GM04504 (cell line): ENCODE results near the gene PNMA6E.

ENCODE experiments used
- DNase-seq: peaks from one replicate; pipeline ENCODE4 v3.0.0-alpha.2; 2012; ENCODE audit warnings: low read depth

PNMA6E gene

DNA sequence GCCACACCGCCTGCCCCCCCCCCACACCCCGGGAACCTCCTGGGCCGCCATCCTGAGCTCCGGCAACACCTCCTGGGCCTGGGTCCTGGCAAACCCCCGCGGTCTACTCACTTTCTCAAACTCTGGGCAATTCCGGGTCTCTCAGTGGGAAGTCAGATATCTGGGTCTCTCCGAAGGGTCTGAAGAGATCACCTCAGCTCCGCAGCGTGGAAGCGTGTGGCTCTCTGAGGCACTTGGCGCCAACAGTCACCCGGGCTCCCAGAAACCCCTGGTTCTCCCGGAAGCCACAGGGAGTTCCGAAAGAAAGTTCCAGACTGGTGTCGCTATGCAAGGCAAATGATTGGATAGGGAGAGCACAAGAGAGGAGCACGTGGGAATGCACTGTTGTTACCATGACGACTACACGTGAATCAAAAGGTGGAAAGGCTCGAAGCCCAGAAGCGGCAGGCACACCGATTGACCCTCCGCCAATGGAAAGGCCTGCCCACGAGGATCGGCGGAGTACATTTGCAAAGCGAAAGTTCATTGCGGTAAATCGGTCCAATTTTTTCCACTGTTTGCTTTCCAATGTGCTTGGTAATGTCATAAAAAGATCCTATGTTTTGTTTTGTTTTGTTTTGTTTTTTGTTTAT is at the start of gene PNMA6E:
Gene PNMA6E (minus strand): TSS at position 218 of the 632 bp plus-strand sequence. CDS start 2,501 bp downstream, outside the sequence.
- DNase-seq = no peak

DNA sequence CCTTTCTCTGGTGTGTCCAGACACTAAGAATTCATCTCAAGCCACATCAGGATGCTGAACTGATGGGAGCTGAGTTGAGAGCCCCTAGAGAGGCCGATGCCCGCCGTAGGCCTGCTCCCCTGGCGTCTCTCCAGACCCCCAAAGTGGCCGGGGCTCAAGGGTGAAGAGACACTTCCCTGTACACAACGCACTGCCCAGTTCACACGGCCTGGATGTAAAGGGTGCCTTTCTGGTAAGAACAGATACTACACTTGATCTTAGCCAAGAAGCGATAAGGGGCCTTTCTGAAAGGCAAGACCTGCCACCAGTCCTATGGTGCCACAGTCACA is 49.8 kb upstream of the PNMA6E start:
- DNase-seq = no peak

DNA sequence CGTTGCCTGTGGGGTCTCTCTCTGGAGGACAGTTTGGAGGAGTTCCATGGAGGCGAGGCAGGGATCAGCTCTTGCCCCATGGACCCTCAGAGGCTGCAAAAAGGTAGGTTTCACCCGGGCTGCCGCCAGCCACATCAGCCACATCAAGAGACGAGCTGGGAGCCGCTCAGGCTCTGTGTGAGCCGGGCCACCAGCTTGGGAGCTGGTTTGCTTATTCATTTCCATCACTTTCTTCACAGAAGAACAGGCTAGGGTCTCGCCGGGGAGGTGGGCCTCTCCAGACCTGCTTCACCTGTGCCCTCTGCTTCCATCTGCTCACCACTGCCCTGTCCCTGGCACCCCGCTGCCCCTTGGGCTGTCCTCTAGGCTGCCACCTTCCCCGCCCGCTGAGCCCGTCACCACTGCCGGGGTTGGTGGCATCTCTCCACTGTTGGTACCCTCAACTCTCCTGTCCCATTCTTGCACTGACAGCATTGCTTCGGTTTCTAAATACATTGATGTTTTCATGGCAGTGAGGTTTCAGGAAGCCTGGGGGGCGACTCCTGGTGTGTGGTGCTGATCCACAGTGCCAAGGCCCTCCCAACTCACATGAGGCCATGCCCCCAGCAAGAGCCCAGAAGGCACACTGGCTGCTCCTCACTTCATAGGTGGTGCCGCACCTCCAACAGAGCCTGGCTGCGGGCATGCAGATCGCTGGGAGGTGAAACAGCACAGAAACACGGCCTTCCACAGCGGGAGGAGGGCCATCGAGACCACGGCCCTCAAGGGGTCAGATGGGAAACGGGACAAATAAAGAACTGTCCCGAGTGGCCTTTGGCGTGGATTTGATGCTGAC is 49.2 kb upstream of the PNMA6E start:
- DNase-seq = no peak

DNA sequence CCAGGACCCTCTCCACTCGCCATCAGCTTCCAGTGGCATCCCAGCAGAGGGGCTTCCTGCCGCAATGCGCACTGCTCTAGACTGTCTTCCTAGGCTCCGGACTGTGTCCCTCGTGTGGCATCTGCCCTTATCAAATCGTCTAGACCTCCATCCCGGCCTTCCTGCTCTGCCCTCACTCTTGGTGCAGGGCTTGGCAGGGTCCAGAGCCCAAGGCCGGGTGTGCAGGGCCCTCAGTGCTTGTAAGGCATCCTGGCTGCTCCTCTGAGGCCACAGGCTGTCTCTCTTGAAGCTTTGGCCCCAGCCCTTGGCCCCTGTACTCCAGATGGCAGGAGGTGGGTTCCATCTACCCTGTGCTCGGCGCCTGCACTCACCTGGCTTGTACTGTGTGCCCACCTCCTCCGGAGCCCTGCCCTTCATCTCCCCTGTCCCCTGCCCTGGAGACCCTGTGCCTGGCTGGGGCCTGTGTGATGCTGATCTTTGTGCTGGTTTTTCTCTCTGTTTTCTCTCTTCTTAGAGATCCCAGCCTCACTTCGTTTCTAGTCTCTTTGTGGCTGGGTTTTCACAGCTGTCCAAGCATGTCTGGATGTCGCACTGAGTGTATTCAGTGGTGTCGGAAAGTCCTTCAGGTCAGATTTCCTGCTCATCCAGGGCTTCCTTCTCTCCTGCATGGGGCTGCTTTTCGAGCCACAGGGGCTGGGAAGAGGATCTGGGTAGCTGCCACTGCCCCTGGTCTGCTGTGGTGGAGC is 48.4 kb upstream of the PNMA6E start:
- DNase-seq = no peak

DNA sequence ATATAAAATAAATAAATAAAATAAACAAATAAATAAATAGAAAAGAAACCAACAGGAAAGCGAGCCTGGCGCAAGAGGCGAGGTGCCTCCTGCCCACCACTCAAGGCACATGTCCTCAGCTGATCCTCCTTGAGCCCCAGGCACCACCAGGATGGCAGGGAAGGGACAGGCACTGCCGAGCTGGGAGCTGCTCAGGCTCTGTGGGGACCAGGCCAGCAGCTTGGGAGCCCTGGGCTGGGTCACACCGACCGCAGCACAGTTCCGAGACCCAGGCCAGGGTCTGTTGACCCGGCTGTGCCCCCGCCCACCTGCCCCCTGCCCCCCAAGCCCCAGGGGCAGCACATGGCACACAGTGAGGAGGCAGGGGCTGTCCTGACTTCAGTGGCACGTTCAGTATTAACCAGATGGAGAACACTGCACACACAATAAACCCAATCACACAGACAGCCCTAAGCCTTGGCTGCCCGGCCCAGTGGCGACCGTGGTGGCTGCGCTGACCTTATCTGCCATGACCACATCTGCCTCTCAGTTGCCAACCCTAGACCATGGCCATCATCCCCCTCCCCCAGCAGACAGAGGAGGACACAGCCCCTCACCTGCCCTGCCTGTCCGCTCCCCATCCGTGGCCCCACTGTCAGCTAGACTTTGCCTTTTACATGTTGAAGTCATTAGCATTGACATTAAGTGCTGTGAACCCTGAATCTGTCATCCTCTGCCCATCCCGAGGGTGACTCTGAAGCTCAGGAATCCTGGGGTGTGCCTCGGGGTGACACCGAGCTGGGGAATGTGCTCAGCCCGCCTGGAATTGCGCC is 47.6 kb upstream of the PNMA6E start:
- no peak for DNase-seq

DNA sequence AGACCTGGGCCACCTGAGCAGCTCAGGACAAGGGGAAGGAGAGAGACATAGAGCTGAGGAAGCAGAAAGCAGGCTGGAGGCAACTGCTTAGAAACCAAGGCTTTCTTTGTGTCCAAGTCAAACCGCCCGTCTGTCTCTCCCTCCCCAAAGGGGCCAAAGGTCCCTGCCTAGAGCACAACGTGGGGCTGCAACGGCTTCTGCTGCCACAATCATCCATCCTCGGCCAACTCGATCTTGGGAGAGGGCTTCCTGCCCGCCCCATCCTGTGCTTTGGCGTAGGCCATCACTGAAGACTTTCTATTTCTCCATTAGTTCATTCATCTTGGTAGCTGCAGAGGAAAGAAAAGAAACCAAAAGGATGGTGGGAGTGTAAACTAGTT is 46.4 kb upstream of the PNMA6E start:
- DNase-seq = no peak

DNA sequence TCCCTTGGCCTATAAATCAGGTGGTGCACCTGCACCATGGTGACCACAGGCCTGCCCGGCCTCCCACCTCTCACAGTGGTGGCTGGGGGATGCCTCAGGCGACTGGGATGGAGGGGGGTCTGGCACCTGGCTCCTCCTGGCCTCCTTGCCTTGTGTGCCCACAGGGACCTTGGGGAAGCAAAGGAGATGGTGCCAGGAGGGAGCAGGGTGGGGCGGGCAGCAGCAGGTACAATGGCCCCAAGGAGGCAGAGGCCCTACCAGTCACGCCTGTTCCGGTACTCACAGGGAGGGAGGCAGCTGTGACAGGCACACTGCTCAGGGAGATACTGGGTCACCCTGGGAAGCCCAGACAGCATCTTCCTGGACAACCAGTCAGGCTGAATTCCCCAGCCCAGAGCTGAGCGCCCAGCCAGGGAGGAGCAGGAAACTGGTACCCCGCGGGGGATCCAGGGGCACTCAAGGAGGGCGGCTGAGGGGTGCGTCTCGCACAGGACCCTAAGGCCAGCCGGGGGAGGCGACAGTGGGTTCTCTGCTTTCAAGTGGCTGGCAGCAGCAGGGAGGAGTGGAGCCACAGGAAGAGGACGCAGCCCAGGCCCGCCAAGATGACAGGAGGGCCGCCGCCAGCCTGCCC is 45.9 kb upstream of the PNMA6E start:
- DNase-seq = no peak

DNA sequence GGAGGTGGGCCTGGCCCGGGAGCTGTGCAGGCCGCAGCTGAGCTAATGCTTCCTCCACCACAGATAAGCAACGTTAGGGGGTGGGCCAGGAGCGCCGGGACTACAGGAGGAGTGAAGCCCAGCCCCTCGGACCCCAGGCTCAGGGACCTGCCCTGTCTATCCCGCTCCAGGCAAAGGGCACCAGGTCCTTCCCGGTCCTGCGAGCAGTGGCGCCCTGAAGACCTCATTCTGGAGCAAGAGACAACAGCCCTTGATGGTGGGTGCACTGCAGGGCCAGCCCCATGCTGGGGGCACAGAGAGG is 45.4 kb upstream of the PNMA6E start:
- DNase-seq = no peak

DNA sequence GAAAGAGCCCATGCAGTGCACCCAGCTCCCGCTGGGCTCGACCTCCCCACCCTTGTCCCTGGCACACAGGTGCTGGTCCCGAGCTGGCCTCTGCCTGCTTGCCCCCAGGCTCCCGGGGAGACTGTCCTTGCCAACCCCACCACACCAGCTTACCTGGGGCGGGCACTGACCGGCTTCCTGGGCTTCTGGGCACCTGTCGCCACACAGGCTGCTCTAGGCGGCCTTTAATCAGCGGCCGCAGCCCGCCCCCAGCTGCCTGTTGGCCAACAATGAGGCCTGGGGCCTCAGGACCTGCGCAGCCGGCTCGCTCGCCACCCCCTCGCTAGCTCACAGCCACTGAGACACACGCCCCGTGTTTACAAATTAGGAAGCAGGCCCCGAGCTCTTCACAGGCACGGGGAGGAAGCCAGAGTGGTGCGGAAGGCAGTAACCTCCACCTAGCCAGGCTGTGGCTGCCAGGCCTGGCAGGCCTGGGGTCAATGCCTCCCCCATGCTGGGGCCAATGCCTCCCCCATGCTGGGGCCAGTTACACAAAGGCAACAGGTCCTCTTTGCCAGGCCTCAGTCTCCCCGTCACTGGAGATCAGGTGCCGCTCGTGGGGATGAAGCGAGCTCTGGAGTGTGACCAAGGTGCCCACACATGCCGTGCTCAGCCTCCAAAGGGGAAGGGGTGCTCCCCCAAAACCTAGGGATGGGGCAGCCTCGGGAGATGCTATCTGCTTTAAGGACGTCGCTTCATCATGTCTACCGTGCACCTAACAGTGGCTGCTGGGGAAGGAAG is 44.9 kb upstream of the PNMA6E start, which contains the start of gene TREX2:
Gene TREX2 (minus strand): TSS at position 201 of the 780 bp plus-strand sequence. CDS start 626 bp downstream, outside the sequence.
- DNase-seq = no peak

DNA sequence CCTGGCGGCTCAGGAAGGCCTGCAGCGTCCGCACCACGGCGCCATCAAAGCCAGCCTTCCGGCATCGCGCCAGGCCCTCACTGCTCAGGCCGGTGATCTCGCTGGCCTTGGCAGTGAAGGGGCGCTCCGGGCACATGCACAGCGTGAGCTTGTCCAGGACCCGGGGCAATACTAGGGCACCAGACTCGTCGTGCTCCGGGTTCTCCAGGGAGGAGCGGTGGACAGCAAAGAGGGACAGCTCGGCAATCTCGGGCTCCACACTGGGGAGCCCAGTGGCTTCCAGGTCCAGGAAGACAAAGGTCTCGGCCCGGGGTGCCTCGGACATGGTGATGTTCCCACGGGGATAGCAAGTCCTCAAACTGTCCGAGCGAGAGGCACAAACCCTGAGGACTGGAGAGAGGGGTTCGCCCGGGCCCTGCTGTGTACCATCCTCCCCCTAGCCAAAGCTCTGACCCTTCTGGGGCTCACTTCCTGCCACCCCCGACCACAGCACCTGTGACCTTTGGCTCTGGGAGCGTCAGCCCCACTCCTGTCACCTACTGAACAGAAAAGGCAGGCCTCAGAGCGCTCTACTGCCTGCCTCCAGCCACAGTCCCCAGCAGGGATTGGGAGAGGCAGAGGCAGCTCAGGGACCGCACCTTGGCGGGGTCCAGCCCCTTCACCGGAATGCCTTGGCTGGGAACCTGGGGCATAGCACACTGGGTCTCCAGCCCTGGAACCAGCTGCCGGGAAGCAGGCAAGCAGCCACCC is 44.1 kb upstream of the PNMA6E start:
- no peak for DNase-seq

DNA sequence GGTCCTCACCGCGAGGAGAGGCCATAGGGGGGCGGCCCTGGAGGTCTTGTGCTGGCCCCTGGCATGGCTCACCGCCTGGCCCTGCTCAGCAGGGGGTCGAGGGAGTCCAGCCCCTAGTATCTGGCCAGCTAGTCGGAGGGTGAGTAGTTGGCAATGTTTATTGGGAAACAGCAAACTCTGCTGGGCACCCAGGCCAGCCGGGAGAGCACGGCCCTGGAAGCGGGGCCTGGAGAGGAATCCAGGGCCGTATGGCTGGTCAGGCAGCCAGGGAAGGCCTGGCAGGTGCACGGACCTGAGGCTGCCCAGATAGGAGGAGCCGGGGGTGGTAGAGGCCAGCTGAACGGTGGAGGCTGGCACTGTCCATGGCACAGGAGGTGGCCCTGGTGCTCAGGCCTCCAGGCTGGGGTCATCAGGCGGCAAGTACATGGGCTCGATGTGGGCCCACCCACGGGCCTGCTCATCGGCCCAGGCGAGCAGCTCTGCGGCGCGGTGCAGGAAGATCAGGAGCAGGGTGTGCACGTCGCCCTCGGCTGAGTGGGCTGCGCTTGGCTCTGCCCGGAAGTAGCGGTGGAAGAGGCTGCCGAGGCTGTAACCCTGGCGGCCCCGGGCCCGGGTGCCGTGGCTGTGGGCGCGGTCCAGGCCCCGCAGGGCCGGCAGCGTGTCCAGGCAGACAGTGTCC is 43.3 kb upstream of the PNMA6E start:
- no peak for DNase-seq

DNA sequence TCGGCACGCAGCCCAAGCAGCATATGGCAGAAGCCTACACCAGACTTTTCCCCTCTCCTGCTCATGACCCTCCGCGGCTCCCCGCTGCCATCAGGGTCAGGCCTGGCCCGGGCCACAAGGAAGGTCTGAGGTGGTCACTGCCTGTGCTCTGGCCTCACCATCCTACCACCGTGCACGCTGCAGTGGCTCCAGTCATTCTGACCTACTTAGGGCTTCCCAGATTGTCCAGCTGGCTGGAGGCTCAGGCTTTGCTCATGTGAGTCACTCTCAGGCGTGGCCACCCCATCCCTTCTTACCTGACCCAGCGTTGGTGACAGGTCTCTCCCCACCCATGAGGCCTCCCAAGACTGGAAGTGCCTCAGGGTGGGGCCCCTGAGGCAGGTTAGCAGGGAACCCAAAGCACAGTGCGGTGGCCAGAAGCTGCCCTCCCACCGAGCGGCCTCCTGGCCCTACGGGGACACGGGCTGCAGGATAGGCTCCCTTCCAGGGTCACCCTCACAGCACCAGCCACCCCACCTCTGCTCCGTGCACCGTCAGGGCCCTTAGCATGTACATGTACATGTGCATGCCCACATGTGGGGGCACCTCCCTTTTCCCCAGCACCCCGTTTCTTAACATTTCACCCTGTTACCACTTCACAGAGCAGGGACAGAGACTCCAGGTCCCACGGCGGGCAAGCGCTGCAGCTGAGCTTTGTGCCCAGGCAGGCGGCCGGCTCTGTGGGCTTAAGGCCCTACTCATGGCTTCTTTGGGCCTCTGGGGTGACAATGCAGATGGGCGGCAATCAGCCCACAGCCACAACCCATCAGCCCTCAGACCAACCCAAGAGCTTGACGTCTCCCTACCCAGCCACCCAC is 42.6 kb upstream of the PNMA6E start:
- DNase-seq = no peak

DNA sequence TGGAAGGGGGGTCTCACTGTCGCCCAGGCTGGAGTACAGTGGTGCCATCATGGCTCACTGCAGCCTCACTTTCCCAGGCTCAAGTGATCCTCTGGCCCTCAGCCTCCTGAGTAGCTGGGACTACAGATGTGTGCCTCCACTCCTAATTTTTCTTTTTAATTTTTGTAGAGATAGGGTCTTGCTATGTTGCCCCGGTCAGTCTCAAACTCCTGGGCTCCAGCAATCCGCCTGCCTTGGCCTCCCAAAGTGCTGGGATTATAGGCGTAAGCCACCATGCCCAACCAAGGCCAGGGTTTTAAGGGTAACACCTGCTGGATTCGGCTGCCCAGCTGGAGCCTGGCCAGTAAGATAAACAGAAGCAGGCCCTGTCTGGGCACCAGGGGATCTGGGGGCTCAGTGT is 41.3 kb upstream of the PNMA6E start:
- DNase-seq = no peak

DNA sequence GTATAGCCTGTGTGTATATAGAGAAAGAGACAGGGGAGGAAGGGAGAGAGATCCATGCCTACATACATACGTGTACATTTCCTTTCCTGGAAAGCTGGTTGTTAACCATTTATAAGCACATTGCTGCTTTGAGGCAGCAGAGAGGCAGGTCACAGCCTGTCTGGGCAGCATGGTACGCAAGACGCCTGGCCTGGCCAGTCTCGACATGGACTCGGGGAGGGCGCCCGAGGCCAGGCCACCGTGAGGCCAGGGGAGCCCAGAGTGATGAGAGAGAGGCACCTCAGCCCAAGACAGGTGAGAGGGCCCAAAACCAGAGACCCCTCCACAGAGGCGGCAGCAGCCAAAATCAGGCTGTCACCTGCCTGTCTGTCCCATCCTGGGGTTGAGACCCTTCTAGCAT is 40.8 kb upstream of the PNMA6E start:
- DNase-seq = no peak

DNA sequence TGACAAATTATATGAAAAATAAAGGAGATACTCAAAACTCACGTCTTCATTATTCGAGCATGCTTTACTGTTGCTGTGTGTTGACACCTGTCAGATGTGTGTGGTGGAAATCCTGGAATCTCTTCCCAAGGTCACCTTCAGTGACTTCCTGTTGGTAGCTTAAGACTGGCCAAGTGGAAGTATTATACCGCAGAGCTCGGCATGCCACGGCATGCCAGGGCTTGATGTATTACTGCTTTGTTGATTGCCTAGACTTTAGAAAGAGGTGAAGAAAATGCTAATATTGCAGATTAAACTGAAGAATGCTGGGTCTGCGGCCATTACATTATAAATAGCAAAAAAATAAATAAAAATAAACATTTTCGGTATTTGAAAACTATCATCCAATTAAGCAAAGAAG is 40.1 kb upstream of the PNMA6E start:
- no peak for DNase-seq

DNA sequence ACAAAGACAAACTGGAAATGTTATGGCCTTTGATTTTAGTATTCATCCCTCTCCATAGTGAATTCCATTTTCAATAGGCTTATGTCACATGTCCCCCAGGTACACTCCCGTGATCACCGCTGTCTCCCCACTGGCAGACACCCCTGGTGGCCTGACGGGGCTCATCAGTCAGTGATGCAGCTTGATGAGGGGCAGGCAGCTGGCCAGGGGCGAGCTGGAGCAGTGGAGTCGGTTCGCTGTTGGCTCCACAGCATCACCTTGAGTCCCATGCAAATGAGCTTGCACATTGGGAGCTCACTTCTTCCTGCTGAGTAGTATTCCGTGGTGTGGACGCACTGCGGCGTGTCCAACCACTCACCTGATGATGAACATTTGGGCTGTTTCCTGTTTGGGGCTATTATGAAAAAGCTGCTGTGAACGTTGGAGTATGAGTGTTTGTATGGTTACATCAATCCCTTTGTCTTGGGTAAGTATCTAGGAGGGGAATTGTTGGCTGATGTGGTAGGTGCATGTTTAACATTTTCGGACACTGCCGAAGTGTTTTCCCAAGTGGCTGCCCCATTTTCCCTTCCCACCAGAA is 39.5 kb upstream of the PNMA6E start:
- DNase-seq = no peak

DNA sequence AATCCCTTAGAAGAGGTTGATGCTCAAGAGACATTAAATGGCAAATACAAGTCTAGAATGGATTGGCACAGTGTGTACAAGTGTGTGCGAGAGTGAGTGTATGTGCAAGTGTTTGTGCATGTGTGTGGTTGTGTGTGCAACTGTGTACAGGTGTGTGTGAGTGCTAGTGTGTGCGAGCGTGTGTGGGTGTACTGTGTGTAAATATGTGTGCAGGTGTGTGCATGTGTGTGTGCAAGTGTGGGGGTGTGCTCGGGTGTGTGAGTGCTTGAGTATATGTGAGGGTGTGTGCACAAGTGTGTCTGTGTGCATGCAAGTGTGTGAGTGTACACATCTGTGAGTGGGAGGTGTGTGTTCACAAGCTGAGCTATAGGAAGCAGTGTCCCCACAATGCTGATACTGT is 38.8 kb upstream of the PNMA6E start:
- DNase-seq = no peak

DNA sequence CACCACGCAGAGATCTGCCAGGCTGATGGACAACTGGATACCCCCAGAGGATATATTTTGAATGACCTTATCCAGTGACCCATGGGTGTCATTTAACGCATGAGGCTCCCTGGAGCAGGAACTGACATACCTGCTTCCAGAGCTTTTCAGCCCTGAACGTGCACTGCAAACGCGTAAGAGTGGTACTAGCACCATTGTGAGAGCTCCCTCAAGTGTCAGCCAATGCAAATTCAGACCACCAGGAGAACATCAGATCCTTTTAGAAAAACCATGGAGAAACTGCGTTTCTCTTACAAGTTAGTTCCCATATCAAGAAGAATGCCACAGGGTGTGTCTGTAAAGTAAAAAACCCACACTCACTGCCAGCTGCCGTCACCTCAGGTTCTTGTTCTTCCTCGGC is 37.4 kb upstream of the PNMA6E start:
- DNase-seq = no peak
